NOMO-1 treated with dmso at 0.1 percent for 144 hours (cell line): ENCODE data around the gene SLC25A22.

Source experiments
- DNase-seq: peaks from one replicate; lab custom pipeline; 2025; ENCODE audit not compliant: unreplicated experiment; lab: John Stamatoyannopoulos, UW

Gene SLC25A22

DNA sequence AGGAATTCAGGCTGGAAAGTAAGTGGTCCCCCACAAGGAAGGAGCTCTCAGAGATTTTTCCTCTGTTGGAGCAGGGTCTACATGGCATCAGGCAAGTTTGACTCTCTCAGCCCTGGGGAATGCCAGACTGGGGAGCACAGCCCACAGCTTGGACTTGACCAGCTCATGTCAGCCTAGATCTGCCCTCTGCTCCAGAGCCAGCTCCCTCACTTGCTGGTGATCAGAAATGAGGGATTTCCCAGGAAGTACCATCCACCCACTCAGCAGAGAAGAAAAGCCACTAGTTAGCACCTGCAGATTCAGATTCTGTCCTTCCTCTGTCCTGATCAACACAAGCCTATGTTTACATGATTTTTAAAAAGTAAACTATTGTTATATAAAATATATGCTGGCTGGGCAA is 37.8 kb downstream of the SLC25A22 start:
- no peak for DNase-seq

DNA sequence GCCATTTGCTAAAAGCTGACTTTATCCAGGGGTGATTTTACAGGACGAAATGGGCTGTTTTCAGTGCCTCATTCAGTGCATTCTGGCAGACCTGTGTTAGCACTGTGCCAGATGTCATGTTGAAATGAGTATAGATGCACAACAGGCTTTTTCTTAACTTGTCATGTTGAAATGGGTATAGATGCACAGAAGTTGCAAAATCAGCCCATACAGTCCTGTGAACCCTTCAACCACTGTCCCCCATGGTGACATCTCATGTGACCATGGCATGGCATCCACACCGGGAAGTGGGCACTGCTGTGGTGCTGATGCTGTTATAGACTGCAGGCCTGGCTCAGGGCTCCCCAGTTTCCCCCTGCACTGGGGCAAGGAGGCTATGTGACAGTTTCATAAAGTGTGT is 48.4 kb downstream of the SLC25A22 start:
- DNase-seq, result no peak

DNA sequence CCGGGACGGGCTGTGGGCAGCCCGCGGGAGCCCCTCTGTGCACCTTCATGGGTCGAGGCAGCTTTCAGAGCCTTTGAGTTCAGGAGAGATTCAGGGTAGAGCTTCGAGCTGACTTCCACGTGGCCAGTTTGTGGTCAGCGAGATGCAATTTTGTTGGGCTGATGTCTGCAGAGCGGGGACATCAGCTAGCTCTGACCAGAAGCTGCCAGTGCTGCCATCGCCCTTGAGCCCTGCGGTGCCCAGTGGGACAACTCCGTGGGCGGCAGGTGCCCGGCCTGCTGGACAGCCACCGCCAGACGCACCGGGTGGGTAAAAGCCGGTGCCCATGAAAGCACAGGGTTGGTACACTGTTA is 50.1 kb downstream of the SLC25A22 start:
- no peak for DNase-seq

DNA sequence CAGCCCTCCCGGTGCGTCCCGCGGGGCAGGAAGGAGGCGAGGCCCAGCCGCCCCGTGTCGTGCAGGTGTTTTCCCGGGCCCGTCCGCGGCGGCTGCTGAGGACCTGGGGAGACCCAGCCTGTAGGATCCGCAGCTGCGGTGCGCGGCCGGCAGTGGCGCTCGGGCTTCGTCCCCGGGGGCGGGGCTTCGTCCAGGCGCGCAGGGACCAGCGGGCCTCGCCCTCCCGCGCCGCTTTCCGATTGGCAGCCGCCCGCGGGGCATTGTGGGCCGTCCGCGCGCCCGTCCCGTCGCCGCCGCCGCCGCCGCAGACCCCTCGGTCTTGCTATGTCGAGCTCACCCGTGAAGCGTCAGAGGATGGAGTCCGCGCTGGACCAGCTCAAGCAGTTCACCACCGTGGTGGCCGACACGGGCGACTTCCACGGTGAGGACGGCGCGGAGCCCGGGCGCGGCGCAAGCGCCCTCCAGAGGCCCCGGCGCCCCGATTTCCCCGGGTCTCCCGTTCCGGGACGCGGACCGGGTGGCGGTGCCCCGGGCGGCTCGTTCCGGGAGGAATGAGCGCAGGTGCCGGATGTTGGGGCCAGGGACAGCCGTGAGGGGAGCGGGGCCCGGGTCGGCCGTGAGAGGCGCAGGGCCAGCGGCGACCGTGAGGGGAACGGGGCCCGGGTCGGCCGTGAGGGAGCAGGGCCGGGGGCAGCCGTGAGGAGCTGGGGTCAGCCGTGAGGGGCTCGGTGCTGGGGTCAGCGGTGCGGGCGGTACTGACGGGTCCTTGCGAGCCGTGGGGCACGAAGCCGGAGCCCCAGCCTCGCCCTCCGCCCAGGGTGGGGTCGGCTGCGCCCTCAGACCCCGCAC is 50.7 kb downstream of the SLC25A22 start, which contains the start of gene TALDO1:
Gene TALDO1, plus strand, starts transcription at position 307 of the 849 bp plus-strand sequence. Its CDS starts 18 bp downstream, at position 325.
- peak; percentile 88 for DNase-seq

DNA sequence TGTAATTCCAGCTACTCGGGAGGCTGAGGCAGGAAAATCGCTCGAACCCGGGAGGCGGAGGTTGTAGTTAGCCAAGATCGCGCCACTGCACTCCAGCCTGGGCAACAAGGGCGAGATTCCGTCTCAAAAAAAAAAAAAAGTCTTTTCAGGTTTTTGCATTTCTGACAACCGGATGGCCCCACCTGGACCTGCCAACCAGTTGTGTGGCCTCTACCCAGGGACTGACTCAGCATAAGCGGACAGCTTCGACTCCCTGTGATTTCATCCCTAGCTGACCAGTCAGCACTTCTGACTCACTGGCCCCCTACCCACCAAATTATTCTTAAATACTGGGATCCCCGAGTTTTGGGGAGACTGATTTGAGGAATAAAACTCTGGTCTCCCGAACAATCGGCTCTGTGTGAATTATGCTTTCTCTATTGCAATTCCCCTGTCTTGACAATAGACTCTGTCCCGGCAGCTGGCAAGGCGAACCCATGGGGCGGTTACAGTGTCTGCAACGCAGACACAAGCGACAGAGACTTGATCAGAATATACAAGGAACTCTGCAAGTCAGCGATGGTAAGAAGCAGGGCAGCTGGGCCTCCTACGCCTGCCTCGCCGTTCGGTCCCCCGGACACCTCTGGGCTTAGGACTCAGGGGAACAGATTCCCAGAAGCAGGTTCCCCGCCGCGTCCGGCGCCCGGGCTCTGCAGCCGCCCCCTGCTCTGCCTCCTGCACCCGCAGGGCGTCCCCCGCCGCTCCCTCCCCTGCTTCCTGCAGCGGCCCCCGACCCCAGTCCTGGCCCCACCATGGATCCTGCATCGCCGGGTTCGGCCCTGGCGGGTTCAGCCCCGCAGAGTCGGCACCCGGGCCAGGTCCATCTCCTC is 51.6 kb downstream of the SLC25A22 start:
- DNase-seq, result no peak

DNA sequence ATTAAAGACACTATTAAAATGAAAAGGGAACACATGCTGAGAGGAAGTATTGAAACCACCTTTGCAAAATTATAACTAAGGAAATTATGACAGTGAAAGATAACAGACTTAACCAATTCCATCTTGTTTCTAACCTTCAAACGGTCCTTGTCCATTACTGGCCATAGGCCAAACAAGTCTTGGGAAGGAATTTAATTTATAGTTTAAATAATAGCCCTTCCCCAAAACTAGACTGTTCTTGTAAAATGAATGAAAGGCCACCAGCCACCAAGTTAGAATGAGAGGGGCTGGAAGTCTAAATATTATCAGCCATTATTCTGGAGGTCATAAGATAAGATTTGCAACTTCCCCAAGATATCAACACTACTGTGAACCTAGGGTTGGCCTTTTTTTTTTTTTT is 52.7 kb downstream of the SLC25A22 start:
- DNase-seq, result no peak

DNA sequence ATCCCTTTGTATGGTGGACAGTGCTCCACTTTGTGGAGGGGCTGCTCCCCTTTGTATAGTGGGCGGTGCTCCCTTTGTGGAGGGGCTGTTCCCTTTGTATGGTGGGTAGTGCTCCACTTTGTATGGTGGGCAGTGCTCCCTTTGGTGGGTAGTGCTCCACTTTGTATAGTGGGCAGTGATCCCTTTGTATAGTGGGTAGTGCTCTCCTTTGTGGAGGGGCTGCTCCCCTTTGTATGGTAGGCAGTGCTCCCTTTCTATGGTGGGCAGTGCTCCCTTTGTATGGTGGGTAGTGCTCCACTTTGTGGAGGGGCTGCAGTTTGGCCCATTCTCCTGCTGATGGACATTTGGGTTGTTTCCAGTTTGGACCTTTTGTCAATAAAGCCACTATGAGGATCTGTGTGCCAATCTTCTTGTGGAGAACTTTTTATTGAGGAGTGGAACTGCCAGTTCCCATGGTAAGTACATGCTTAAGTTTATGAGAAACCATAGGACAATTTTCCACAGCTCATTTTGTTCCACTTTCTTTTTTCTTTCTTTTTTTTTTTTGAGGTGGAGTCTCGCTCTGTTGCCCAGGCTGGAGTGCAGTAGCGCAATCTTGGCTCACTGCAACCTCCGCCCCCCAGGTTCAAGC is 55.4 kb downstream of the SLC25A22 start:
- DNase-seq, result no peak

DNA sequence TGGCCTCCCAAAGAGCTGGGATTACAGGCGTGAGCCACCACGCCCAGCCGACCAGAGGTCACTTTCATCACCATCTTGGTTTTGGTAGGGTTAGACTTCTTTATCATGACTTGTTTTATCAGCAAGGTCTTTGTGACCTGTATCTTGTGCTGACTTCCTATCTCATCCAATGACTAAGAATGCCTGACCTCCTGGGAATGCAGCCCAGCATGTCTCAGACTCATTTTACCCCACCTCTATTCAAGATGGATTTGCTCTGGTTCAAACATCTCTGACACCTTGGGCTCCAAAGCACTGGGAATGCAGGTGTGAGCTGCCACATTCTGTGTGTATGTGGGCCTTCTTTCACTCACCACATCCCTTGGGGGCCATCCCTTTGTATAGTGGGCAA is 55.9 kb downstream of the SLC25A22 start:
- DNase-seq, result no peak
